Tibial artery (tissue), 4 donors: ENCODE results near the gene METTL17.
"Not testable (repeated sequence)": the region's sequence is repeated elsewhere in the genome, so short reads cannot be mapped to it uniquely, and the experiment has no call there.

Experiments used
- DNase-seq, 2 donors: peaks; one replicate each; pipeline ENCODE4 v3.0.0-alpha.2; 2019
- H3K27ac ChIP-seq, 2 donors: fragments of 200-600 bp; sonication (generic) in 1 of 2; 1 replicate in 1 of 2; 2 replicates in 1 of 2; pipeline ENCODE4 v1.5.1; 2018 to 2019; ENCODE audit warnings: mild to moderate bottlenecking in 1 of 2
- H3K27me3 ChIP-seq, 2 donors: fragments of 200-600 bp; sonication (generic) in 1 of 2; one replicate each; pipeline versions ENCODE4 v1.5.1 to v1.6.0; 2016 to 2019
- H3K36me3 ChIP-seq, 3 donors: fragments of 200-600 bp; sonication (generic) in 2 of 3; one replicate each; pipeline ENCODE4 v1.5.1; 2016 to 2019; ENCODE audit warnings: mild to moderate bottlenecking in 2 of 3
- H3K4me1 ChIP-seq, 4 donors: fragments of 200-600 bp; sonication (generic) in 2 of 4; 1 replicate in 3 of 4; 2 replicates in 1 of 4; pipeline ENCODE4 v1.5.1; 2016 to 2019
- H3K4me3 ChIP-seq, 2 donors: fragments of 200-600 bp; sonication (generic) in 1 of 2; 1 replicate in 1 of 2; 2 replicates in 1 of 2; pipeline ENCODE4 v1.5.1; 2018 to 2019; ENCODE audit warnings: mild to moderate bottlenecking in 2 of 2
- H3K9me3 ChIP-seq, 3 donors: fragments of 200-600 bp; sonication (generic) in 1 of 3; one replicate each; pipeline ENCODE4 v1.5.1; 2016 to 2019
- CTCF ChIP-seq, 2 experiments: fragments of 200-600 bp in 1 of 2; fragments of 450-650 bp in 1 of 2; IDR thresholded peaks; one replicate each; pipeline ENCODE4 v1.5.1; 2017 to 2019; ENCODE audit warnings: antibody characterized with exemption in 2 of 2, mild to moderate bottlenecking in 1 of 2, moderate library complexity in 1 of 2
- intact Hi-C: fragments of 100-400 bp; cut with DNase I; formaldehyde crosslinking; loops from one replicate; pipeline ENCODE4 v1.15.0; 2023; ENCODE audit warnings: low total_unique reads

METTL17 gene

GRCh38 chr14:20998674-20999366, 9.0 kb downstream of the METTL17 start, which contains the start of gene SLC39A2:
TSS of gene SLC39A2 (plus strand) at chr14:20999293. CDS start at chr14:20999447, 154 bp downstream.
- Histone ChIP-seq H3K4me3 (no peak within 1 kb of the TSS), H3K9me3 (no peaks in the 10 kb centered on the region)
- no peak for TF ChIP-seq CTCF (IDR thresholded peaks at IDR 0.05)

GRCh38 chr14:20999591-20999990, 9.8 kb downstream of the METTL17 start:
- no peak for DNase-seq
- H3K9me3 ChIP-seq = no peaks in the 10 kb centered on the region
- no peaks in the 10 kb centered on the region for H3K27me3 ChIP-seq
- TF ChIP-seq CTCF (IDR thresholded peaks at IDR 0.05) = no peak
- H3K27ac ChIP-seq = no peak overlapping the region
- H3K4me1 ChIP-seq = peaks cover 0 to 7% (median 3%) of the 10 kb centered on the region in 4 donors
- intact Hi-C loops = no loop called here
- H3K4me3 ChIP-seq = no peak overlapping the region
- peaks cover 28 to 32% (median 30%) of the 10 kb centered on the region in 3 donors for H3K36me3 ChIP-seq

More at GRCh38 chr14:20998674-20999366, 9.0 kb downstream of the METTL17 start, which contains the start of gene SLC39A2:
- Histone ChIP-seq H3K4me1 (peaks cover 0 to 7% (median 3%) of the 10 kb centered on the region in 4 donors), H3K27ac (peak within 1 kb of the TSS; percentile 14 to 52), H3K27me3 (no peaks in the 10 kb centered on the region), H3K36me3 (peaks cover 36 to 40% (median 38%) of the 10 kb centered on the region in 3 donors)
- DNase-seq = peak; percentile 68 to 79
- intact Hi-C loops = no loop called here

GRCh38 chr14:21001218-21001617, 11.4 kb downstream of the METTL17 start:
- Histone ChIP-seq H3K36me3 (peaks cover 12 to 16% (median 14%) of the 10 kb centered on the region in 3 donors), H3K4me3 (no peak overlapping the region), H3K27me3 (no peaks in the 10 kb centered on the region), H3K4me1 (peaks cover 0 to 7% (median 3%) of the 10 kb centered on the region in 4 donors), H3K9me3 (no peaks in the 10 kb centered on the region), H3K27ac (no peak overlapping the region)
- intact Hi-C loops = no loop called here
- TF ChIP-seq CTCF (IDR thresholded peaks at IDR 0.05) = no peak
- DNase-seq = no peak

GRCh38 chr14:21003788-21004346, 14.1 kb downstream of the METTL17 start:
- DNase-seq = no peak
- intact Hi-C loops = no loop called here
- Histone ChIP-seq H3K4me1 (peaks cover 0 to 6% (median under 1%) of the 10 kb centered on the region in 4 donors), H3K9me3 (no peaks in the 10 kb centered on the region), H3K4me3 (no peak overlapping the region), H3K36me3 (no peaks in the 10 kb centered on the region), H3K27ac (no peak overlapping the region), H3K27me3 (no peaks in the 10 kb centered on the region)
- no peak for TF ChIP-seq CTCF (IDR thresholded peaks at IDR 0.05)

- H3K27ac ChIP-seq, intact Hi-C loops, DNase-seq, H3K4me3 ChIP-seq, H3K27me3 ChIP-seq, H3K4me1 ChIP-seq, H3K9me3 ChIP-seq, H3K36me3 ChIP-seq: not testable (repeated sequence)
These were observed 19.9 kb downstream of the METTL17 start for GRCh38 chr14:21009721-21010120.

GRCh38 chr14:21011136-21011535, 21.4 kb downstream of the METTL17 start:
- Histone ChIP-seq H3K4me3 (no peak overlapping the region), H3K4me1 (peaks cover 0 to 6% (median 0%) of the 10 kb centered on the region in 4 donors), H3K9me3 (no peaks in the 10 kb centered on the region), H3K27ac (no peak overlapping the region), H3K27me3 (no peaks in the 10 kb centered on the region), H3K36me3 (no peaks in the 10 kb centered on the region)
- DNase-seq = no peak
- TF ChIP-seq CTCF (IDR thresholded peaks at IDR 0.05) = no peak
- intact Hi-C loops = no loop called here
